ENCODE measurements around the gene ELN.
"Not testable (repeated sequence)": the region's sequence is repeated elsewhere in the genome, so short reads cannot be mapped to it uniquely, and the experiment has no call there.

The ELN gene

DNA sequence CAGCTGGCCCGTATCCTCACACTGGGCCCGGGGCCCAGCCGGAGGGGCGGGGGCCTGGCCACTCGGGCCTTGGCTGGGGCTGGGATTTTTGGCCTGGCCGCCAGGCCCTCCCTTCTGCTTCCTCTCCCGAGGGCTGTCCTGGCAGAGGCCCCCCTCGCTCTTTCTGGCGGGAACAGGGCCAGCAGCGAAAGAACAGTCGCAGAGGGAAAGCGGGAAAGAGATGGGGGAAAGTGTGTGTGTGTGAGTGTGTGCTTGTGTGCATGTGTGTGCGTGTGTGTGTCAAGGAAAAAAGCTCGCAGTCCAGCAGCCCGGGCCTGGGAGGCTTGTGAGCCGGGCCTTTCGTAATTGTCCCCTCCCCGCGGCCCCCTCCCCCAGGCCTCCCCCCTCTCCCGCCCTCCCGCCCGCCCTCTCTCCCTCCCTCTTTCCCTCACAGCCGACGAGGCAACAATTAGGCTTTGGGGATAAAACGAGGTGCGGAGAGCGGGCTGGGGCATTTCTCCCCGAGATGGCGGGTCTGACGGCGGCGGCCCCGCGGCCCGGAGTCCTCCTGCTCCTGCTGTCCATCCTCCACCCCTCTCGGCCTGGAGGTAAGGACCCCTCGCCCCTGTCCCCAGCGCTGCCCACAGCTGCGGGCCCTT is at the start of gene ELN:
Gene ELN, plus strand, starts transcription at position 491 of the 638 bp plus-strand sequence. Its CDS starts 15 bp downstream, at position 506.
- no peak for DNase-seq

DNA sequence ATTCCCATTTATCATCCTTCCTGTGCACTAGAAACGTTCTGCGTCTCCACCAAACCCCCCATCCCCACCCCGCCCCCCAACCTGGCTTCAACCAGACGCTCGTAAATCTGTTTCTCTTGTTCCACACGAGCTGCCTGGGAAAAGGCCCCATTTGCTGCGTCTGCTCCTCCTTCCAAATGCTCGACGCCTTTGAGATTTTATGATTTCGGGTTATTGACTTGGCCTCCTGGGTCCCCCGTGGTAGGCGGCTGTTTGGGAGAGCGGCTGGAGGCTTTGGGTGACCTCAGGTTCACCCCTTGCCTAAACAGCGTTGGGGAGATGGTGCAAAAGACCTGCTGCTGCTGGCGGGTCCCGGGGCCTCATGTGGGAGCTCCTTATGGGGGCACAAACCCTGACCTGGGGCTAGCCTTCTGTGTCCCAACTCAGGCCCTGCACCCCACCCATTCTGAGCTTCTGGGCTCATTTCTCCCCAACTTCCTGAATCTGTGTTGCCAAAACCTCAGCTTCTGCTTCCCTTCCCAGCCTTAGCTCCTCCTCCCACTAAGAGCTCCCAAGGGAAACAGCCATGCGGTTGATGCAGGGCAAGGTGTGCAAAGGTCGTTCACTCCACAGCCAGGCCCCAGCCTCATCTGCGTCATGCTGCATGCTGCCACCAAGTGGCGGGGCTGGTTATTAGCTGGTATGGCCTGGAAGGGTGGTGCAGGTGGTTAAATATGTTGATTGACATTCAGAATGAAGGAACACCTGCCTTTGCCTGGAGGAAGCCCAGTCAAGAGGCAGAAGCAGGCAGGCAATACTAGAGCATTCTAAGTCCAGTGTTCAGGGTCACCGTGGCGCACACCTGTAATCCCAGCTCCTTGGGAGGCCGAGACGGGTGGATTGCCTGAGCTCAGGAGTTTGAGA is 49.1 kb upstream of the ELN start:
- DNase-seq: no peak

GRCh38 chr7:73979656-73980055 is 48.3 kb upstream of the ELN start:
- not testable (repeated sequence) for DNase-seq

- no peak for DNase-seq
Measured at GRCh38 chr7:73980206-73980605, 47.8 kb upstream of the ELN start.

DNA sequence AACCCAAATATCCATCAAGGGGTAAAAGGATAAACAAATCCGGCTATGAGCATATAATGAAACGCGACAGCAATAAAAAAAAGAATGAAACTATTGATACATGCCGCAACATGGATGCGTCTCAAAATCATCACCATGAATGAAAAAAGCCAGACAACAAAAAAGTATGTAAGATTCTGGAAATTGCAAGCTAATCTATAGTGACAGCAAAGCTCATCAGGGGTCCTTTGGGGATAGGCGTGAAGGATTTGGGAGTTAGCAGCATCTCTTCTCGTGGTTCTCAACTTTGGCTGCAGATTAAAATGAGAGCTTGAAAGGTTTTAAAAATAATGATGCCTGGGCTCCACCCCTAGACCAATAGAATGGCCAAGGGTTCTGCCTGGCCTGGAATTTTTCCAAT is 46.0 kb upstream of the ELN start:
- DNase-seq: no peak

DNA sequence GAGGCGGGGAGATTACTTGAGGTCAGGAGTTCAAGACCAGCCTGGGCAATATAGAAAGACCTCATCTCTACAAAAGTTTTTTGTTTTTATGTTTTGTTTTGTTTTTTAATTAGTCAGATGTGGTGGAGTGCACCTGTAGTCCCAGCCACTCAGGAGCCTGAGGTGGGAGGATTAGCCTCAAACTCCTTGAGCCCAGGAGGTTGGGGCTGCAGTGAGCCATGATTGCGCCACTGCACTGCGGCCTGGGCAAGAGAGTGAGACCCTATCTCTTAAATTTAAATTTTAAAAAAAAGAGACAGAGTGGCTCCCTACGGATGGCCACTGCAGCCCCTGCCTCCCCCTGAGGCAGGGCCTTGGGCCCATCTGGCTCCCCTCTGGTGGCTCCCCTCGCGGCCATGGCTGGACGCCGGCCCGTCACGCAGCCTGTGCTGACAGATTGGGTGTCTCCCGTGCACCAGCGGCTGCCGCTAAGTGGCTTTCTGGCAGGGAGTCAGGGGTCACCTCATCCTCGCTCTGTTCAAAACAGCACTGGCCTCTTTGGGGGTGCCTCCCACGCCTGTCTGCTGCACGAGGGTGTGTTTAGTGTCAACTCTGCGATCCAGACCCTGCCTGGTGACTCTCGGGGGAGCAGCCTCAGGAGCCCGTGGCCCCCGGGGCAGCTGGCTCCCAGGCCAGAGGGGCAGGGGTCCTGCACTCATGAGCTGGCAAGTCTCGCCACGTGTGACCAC is 44.4 kb upstream of the ELN start:
- no peak for DNase-seq

- DNase-seq: no peak
Measured at GRCh38 chr7:73984481-73985205, 43.3 kb upstream of the ELN start.

DNA sequence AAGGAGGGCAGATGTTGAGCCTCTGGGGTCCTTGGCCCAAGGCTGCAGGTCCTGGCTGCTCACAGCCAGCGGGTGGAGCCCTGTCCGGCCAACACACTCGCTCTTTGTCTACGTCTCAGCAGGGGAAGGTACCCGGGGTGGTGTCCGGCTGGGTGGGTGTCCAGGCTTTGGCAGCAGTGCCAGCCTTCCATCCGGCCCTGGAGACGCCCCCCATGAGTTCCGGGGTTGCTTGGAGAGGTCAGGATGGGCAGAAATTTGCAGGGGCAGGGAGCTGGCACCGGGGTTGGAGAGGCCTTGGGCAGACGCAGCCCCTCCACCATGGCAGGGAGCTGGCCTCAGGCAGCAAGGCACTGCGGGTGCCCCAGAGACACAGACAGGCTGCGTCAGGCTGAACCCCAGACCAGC is 42.2 kb upstream of the ELN start:
- no peak for DNase-seq

- DNase-seq: no peak
Measured at GRCh38 chr7:73986158-73986631, 41.8 kb upstream of the ELN start.

DNA sequence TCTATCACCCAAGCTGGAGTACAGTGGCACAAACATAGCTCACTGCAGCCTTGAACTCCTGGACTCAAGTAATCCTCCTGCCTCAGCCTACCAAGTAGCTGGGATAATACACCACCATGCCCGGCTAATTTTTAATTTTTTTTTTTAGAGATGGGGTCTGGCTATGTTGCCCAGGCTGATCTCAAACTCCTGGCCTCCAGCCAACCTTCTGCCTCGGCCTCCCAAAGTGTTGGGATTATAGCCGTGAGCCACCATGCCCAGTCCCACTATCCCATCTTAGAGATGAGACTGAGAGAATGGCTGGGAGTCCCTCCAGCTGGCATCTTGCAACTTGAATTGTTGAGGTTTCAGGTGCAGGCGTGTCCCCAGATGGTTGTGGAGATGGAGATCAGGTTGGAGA is 40.7 kb upstream of the ELN start:
- no peak for DNase-seq

DNA sequence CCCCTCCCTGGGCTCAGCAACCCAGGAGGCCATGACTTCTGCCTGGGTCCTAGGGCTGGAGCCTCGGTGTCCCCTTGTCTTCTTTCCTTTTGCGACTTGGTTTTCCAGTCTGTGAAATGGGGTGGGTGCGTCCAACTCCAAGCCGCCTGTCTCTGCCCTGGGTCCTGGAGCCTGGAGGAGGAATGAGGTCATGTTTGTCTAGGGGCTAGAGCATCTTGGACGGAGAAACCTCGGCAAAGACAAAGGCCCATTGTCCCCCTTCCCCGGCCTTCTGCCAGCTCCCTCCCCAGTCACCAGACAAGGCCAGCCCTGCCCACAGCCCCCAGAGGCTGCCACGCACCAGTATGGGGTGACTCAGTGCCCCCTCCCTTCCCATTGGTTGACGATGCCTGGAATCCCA is 39.8 kb upstream of the ELN start:
- DNase-seq: no peak

DNA sequence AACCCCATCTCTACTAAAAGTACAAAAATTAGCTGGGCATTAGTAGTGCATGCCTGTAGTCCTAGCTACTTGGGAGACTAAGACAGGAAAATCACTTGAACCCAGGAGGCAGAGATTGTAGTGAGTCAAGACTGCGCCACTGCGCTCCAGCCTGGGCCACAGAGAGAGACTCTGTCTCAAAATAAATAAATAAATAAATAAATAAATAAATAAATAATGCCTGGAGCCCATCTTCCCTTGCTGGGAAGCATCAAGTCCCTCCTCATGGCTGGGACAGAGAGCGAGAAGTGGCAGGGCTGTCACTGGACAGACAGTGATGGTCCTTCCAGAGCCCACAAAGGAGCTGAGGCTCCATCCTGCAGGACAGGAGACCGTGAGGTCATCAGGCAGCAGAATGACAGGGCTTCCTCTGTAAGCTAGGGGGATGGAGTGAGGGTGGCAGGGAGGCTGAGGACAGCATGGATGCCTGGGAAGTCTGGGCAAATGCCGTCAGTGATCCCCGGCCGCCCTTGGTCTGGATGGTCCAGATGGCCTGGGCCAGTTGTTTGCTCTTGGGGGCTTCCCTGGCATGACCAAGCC is 36.4 kb upstream of the ELN start:
- no peak for DNase-seq

DNA sequence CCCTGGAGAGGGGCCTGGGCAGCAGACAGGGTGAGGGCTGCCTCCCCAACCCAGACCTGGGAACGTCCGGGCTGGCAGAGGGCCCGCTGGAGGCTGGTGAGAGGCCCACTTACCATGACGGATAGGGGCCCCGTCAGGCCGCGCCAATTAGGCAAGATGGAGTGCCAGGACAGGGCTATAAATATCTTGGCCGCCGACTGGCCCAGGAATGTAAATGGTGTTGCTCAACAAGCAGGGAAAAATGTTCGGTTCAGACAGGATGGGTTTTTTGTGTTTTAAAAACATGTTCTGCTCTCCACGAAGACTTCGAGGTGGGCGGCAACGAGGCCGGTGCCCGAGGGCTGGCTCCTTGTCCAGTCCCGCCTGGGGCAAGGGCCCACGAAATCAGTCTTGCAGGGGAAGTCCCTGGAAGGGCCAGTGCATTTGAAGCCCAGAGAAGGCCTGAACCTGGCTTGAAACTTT is 35.8 kb upstream of the ELN start:
- no peak for DNase-seq

DNA sequence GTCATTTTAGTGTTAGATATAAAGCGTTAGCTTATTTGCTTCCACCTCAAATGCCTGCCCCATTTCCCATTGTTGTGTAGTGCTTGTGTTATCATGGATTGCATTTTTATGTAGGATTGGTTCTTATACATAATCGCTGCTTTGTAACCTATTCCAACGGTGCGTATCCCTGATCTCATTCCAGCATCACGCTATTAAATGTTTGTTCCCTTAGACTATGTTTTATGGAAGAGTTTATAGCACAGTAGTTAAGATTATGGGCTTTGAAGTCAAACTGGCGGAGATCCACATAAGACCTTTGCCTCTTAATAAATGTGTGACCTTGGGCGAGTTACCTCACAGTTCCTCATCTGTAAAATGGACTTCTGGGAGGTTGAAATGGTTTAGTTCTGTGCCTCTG is 34.0 kb upstream of the ELN start:
- DNase-seq: no peak

DNA sequence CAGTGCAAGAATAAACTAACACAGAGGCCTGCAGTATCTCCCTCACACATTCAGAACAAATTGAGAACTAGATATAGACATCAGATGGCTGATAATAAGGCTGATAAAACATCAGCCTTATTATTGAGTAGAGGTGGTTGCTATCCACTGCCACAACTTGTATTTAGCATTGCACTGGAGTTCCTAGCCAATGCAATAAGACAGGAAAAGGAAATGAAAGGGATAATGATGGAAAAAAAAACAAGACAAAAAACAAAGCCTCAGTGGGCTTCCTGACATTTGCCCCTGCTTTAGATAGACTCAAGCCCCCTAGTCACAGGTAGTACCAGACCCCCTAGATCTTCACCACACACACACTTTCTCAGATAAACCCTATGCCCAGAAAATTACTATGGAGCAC is 33.2 kb upstream of the ELN start:
- no peak for DNase-seq

GRCh38 chr7:73995330-73995729 is 32.6 kb upstream of the ELN start:
- DNase-seq: peak; percentile 13

DNA sequence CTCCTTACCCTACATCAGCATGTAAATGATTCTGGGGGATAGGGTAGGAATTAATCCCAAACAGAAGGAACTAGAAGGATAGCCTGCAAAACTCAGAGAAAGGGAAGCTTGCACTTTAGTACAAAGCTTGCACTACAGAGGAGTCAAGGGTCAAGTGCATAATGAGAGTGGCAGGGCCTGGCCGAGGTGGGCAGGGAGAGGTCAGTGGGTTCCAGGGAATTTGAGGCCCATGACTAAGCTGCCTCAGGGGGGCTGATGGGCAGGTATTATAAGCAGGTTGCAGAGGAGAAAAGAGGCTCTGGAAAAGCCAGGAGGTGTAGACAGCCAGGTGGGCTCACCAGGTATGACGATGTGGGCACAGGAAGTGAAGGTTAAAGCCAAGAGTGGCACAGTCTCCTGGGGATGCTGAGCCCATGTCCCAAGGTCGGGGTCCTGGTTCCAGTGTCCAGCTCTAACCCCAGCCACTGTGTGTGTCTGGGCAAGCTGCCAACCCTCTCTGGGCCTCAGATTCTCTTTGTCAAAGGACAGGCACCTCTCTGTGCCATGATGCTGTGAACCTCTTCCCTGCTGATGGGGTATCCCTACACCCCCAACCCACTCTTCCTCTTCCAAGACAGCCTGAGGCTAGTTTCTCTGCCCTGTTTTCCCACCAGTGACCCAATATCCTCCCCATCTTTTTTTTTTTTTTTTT is 32.0 kb upstream of the ELN start:
- DNase-seq: no peak

GRCh38 chr7:73997056-73997455 is 30.9 kb upstream of the ELN start:
- no peak for DNase-seq

DNA sequence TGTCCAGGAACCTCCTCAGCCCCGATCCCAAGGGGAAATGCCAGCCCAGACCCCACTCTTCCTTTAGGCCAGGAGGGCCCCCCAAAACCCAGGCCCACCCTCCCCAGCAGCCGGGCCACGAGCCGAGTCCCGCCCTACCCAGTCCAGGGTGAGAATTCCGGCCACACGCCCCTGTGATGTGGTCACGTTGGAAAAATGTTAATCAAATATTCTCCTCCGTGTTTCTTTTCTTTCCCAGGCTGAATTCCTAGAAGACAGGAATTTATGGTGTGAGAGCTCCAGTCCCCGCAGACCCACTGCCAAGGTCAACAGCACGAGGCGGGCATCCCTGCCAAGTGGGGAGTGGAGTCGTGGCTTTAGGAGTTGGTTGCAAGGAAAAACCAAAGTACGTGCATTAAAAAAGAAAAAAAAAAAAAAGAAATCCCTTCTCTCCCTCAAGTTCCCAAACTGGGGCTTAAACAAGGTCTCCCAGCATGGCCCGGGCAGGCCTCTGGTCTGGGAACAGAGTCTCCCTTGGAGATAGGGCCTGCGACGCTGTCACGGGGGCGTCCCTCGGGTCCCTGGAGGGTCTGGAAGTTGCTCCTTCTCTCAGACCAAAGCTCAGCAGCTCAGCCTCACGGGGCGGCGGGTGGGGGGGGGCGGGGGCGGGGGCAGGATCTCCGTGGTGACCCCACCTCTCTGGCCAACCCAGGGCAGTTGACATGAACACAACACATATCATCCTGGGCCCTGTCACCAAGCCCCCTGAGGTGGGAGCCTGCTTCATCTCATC is 28.1 kb upstream of the ELN start:
- peak; percentile 18 for DNase-seq

- DNase-seq: no peak
Measured at GRCh38 chr7:74000489-74001149, 27.4 kb upstream of the ELN start.

DNA sequence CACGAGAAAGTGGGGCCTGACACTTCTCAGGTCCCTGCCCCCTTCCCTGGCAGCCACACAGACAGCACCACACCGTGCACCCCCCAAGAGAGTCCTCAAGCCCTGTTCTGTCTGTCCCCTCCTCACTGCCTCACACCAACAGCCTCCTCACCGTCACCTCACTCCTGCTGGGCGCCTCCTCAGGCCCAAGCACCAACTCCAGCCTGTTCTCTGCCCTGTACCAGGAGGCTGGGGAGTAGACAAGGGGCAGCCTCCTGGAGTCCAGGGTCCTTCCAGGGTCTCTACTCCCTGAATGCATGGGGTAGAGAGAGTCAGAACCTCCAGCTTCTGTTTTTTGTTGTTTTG is 26.9 kb upstream of the ELN start:
- no peak for DNase-seq
